GM18508 (cell line): ENCODE data around the gene GZF1.

Source experiments
- ATAC-seq: cut with Tn5 transposase; IDR thresholded peaks from one replicate; pipeline ENCODE4 v1.9.1; 2021; ENCODE audit warnings: moderate number of reproducible peaks; ENCODE audit not compliant: insufficient read depth, unreplicated experiment

The GZF1 gene

GRCh38 chr20:23367770-23368169 lies 5.8 kb downstream of the GZF1 start:
- ATAC-seq = no peak

- no peak for ATAC-seq
Observed at GRCh38 chr20:23368316-23369071, 6.5 kb downstream of the GZF1 start.

- ATAC-seq = no peak
Observed at GRCh38 chr20:23369072-23369823, 7.3 kb downstream of the GZF1 start.

- ATAC-seq = no peak
Observed at GRCh38 chr20:23370274-23370673, 8.3 kb downstream of the GZF1 start.

- ATAC-seq = no peak
Observed at GRCh38 chr20:23370873-23371272, 8.9 kb downstream of the GZF1 start.

- ATAC-seq = no peak
Observed at GRCh38 chr20:23371496-23371895, 9.5 kb downstream of the GZF1 start.

- no peak for ATAC-seq
Observed at GRCh38 chr20:23374441-23374840, 12.5 kb downstream of the GZF1 start.

GRCh38 chr20:23375827-23376226 lies 13.8 kb downstream of the GZF1 start:
- ATAC-seq = no peak

- no peak for ATAC-seq
Observed at GRCh38 chr20:23379772-23380171, 17.8 kb downstream of the GZF1 start.

GRCh38 chr20:23381876-23382275 lies 19.9 kb downstream of the GZF1 start:
- ATAC-seq = no peak

GRCh38 chr20:23386304-23387117 lies 24.5 kb downstream of the GZF1 start:
- ATAC-seq = no peak

GRCh38 chr20:23387118-23387443 lies 25.1 kb downstream of the GZF1 start:
- no peak for ATAC-seq

GRCh38 chr20:23390091-23390774 lies 28.3 kb downstream of the GZF1 start:
- ATAC-seq = no peak

- ATAC-seq = no peak
Observed at GRCh38 chr20:23391707-23392310, 29.8 kb downstream of the GZF1 start.

GRCh38 chr20:23393996-23394775 lies 32.2 kb downstream of the GZF1 start:
- no peak for ATAC-seq

GRCh38 chr20:23396950-23397627 lies 35.1 kb downstream of the GZF1 start:
- no peak for ATAC-seq

GRCh38 chr20:23397961-23398360 lies 36.0 kb downstream of the GZF1 start:
- no peak for ATAC-seq

GRCh38 chr20:23399568-23400241 lies 37.7 kb downstream of the GZF1 start:
- peak; percentile 47 for ATAC-seq
